Activated naive CD4-positive, alpha-beta T cell treated with anti-CD3 and anti-CD28 coated beads, Interleukin-2, amount 10 ng/mL, durations not matched to agents 7 days and 5 days (primary cell): Measurements from ENCODE around the gene BSND.
"Not testable (repeated sequence)": the region's sequence is repeated elsewhere in the genome, so short reads cannot be mapped to it uniquely, and the experiment has no call there.

Experiments used
- CTCF ChIA-PET: fragments of 350-600 bp; sonication (Branson Sonifier 250); formaldehyde crosslinking; loops from one replicate; lab custom pipeline; 2021; ENCODE audit warnings: antibody characterized with exemption; lab: Charles Lee
- DNase-seq: peaks from one replicate; pipeline ENCODE4 v3.0.0-alpha.2; 2020
- H3K27ac Mint-ChIP-seq: one replicate; pipeline ENCODE4 v1.8.0; 2021; ENCODE audit warnings: mild to moderate bottlenecking, moderate library complexity, mixed read lengths
- H3K27me3 Mint-ChIP-seq: one replicate; pipeline ENCODE4 v1.8.0; 2021; ENCODE audit warnings: mild to moderate bottlenecking, mixed read lengths
- H3K36me3 Mint-ChIP-seq: one replicate; pipeline ENCODE4 v1.8.0; 2021; ENCODE audit warnings: mixed read lengths
- H3K4me1 Mint-ChIP-seq: one replicate; pipeline ENCODE4 v1.8.0; 2021; ENCODE audit warnings: mixed read lengths
- H3K4me3 Mint-ChIP-seq: one replicate; pipeline ENCODE4 v1.8.0; 2021; ENCODE audit warnings: mild to moderate bottlenecking, moderate library complexity, mixed read lengths
- H3K9me3 Mint-ChIP-seq: one replicate; pipeline ENCODE4 v1.8.0; 2021; ENCODE audit warnings: mixed read lengths

BSND gene

DNA sequence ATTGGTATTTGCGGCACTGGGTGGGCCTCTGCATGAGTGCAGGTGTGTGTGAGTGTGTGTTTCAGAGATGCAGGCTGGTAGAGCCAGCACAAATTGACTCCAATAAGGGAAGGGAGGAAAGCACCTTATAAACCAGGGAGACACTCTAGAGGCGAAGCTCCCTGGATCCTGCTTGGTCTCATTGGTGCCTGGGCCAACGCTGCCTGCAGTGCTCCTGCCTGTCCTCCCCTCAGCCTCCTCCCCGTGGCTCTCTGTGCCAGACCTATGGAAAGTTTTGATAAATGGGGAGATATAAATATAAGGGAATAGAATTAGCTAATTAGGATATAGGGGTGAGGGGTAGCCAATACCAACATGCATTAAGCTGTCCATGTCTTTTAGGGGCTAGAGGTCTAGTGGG lies 2.6 kb downstream of the BSND start:
- peaks cover 11% of the 10 kb centered on the region for H3K4me1 Mint-ChIP-seq
- H3K4me3 Mint-ChIP-seq, result no peak overlapping the region
- H3K36me3 Mint-ChIP-seq, result no peaks in the 10 kb centered on the region
- H3K27me3 Mint-ChIP-seq, result peaks cover 35% of the 10 kb centered on the region
- no peak overlapping the region for H3K27ac Mint-ChIP-seq
- DNase-seq, result no peak
- H3K9me3 Mint-ChIP-seq, result no peaks in the 10 kb centered on the region
- CTCF ChIA-PET, result interaction anchor here (1.1 to 2.9 kb wide), 3 partner anchors 50 to 61 kb away, joined by 3 to 11 read pairs (median 4); no protein-coding TSS in a partner anchor

DNA sequence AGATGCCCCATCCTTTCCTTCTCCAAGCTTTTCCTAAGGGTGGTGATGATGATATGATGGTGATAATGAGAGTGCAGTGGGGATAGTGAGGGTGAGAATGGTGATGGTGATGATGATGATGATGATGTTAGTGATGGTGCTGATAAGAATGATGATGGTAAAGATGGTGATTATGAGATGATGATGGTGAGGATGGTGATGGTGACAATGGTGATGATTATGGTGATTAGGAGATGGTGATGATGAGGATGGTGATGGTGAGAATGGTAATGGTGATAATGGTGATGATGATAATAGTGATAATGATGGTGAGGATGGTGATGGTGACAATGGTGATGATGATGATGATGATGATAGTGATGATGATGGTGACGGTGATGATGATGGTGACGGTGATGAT lies 4.0 kb downstream of the BSND start:
- no peak for DNase-seq
- Mint-ChIP-seq H3K4me3 (no peak overlapping the region), H3K4me1 (no peaks in the 10 kb centered on the region), H3K9me3 (no peaks in the 10 kb centered on the region), H3K27ac (no peak overlapping the region), H3K27me3 (peaks cover 21% of the 10 kb centered on the region), H3K36me3 (no peaks in the 10 kb centered on the region)
- CTCF ChIA-PET, result interaction anchor here (1.0 to 1.3 kb wide), 3 partner anchors 19 to 63 kb away, joined by 3 read pairs; no protein-coding TSS in a partner anchor

DNA sequence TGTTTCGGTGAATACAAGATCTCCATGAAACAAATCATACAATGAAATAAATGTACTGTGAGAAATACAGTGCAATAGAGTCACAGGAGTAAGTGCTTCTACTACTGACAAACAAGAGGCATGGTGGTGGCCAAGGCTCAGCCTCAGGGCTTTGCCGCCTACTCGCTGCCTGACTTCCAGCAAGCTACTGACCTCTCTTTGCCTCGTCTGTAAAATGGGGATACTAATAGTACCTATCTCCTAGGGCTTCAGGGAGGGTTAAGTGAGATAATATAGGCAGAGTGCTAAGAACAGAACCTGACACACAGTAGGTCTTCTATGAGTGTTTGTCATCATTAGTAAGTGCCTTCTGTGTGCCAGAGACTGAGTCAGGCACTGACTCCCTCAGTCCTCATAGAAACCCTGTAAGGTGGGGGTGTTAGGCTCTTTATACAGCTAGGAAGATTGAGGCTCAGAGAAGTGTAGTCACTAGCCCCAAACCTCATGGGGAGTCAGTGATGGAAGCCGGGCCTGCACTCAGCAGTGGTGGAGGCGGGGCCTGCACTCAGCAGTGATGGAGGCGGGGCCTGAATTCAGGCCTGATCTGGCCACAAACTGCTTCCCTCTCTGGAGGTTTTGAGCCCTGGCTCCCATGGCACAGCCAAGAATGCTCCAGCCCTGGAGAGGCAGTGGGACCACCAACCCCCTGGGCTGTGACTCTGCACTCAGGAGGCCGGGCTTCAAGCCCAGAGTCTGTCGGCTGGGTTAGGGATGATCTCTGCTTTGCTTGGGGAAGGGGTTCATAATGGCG lies 6.8 kb downstream of the BSND start:
- Mint-ChIP-seq H3K27ac (no peak overlapping the region), H3K9me3 (no peaks in the 10 kb centered on the region), H3K4me1 (no peaks in the 10 kb centered on the region), H3K4me3 (no peak overlapping the region), H3K36me3 (no peaks in the 10 kb centered on the region), H3K27me3 (peaks cover 6% of the 10 kb centered on the region)
- DNase-seq, result no peak
- CTCF ChIA-PET, result interaction anchor here (0.7 to 1.1 kb wide), 2 partner anchors 9 to 60 kb away, joined by 4 read pairs; no protein-coding TSS in a partner anchor

DNA sequence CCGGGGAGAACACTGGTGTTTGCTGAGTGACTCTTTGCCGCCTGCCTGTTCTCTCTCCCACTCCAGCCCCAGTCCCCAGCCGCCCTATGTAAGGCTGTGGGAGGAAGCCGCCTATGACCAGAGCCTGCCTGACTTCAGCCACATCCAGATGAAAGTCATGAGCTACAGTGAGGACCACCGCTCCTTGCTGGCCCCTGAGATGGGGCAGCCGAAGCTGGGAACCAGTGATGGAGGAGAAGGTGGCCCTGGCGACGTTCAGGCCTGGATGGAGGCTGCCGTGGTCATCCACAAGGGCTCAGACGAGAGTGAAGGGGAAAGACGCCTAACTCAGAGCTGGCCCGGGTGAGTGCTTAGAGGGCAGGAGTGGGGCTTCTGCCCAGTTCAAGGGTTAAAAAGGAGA lies 8.2 kb downstream of the BSND start:
- Mint-ChIP-seq H3K4me1 (no peaks in the 10 kb centered on the region), H3K4me3 (no peak overlapping the region), H3K27ac (no peak overlapping the region), H3K27me3 (peaks cover 6% of the 10 kb centered on the region), H3K36me3 (no peaks in the 10 kb centered on the region), H3K9me3 (no peaks in the 10 kb centered on the region)
- DNase-seq, result no peak
- CTCF ChIA-PET, result interaction anchor here (0.6 kb wide), 1 partner anchor 56 kb away, joined by 3 read pairs; no protein-coding TSS in a partner anchor

DNA sequence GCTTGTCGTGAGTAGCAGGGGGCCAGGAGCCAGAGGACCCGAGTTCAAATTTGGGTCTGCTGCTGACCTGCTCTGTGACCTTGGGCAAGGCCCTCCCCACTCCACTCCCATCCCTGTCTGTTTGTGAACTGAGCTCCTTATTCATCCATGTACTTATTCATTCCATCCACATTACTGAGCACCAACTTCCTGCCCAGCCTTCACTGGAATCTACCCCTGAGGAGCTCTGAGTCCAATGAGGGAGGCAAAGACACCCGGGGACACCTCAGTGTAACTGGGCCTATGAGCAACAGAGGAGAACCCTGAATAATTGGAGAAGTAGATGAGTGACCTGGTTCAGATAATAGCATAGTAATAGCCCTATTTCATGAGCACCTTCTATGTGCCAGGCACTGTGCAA lies 8.9 kb downstream of the BSND start:
- Mint-ChIP-seq H3K36me3 (no peaks in the 10 kb centered on the region), H3K27ac (no peak overlapping the region), H3K4me1 (no peaks in the 10 kb centered on the region), H3K27me3 (peaks cover 8% of the 10 kb centered on the region), H3K4me3 (no peak overlapping the region), H3K9me3 (no peaks in the 10 kb centered on the region)
- no peak for DNase-seq
- CTCF ChIA-PET, result interaction anchor here (1.5 kb wide), 1 partner anchor 14 kb away, joined by 5 read pairs; no protein-coding TSS in a partner anchor

DNA sequence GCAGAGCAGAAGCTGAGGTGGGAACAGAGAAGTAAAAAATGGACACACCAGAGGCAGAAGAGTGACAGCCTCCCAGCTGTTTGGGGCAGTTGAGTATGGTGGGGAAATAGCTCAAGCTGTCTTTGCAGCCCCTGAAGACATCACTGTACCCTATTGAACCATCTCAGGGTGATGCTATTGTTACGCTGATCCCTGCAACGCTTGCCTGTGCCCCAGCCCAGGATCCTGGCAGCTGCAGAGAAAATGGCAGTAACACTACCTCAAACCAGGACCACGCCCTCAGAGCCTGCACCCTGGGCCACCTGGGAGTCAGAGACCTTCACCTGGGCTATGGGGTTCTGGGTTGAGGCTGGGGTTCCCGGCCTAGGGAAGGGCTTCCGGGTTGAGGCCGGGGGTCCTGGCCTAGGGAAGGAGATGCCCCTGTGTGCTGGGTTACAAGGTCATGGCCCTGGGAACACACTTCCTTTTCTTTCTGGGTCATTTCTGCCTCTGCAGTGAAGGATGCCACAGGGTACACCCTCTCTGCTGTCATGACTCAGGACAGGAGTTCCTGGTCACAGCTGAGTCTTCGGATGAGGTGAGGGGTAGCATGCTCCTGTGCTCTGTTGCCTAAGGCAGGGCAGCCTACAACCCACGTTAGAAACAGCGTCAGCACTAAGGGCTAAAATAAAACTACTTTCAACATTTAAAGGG lies 11.6 kb downstream of the BSND start:
- no peak for DNase-seq
- CTCF ChIA-PET, result interaction anchor here (1.2 to 1.4 kb wide), 4 partner anchors 12 to 327 kb away, joined by 3 to 5 read pairs (median 4); no protein-coding TSS in a partner anchor
- Mint-ChIP-seq H3K4me1 (no peaks in the 10 kb centered on the region), H3K27ac (no peak overlapping the region), H3K36me3 (no peaks in the 10 kb centered on the region), H3K9me3 (no peaks in the 10 kb centered on the region), H3K27me3 (peaks cover 26% of the 10 kb centered on the region), H3K4me3 (no peak overlapping the region)

DNA sequence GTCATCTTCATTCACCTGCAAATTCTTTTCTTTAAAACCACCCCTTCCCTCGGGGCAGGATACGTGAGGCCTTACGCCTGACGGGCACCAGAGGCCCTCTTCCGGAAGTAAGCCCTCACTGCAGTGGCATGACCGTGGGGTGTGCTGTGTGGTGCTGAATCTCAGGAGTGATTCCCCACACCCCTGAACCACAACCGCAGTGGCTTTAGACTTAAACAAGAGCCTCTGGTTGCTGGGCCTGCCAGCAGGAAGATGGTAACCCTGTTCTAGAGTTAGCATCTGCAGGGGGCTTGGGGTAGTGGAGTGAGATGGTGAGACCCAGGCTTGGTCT lies 12.1 kb downstream of the BSND start:
- Mint-ChIP-seq H3K9me3 (no peaks in the 10 kb centered on the region), H3K4me3 (no peak overlapping the region), H3K4me1 (no peaks in the 10 kb centered on the region), H3K36me3 (no peaks in the 10 kb centered on the region), H3K27me3 (peaks cover 31% of the 10 kb centered on the region), H3K27ac (no peak overlapping the region)
- CTCF ChIA-PET, result interaction anchor here (1.0 to 1.3 kb wide), 2 partner anchors 66 kb away, joined by 3 to 5 read pairs; no protein-coding TSS in a partner anchor
- DNase-seq, result no peak

DNA sequence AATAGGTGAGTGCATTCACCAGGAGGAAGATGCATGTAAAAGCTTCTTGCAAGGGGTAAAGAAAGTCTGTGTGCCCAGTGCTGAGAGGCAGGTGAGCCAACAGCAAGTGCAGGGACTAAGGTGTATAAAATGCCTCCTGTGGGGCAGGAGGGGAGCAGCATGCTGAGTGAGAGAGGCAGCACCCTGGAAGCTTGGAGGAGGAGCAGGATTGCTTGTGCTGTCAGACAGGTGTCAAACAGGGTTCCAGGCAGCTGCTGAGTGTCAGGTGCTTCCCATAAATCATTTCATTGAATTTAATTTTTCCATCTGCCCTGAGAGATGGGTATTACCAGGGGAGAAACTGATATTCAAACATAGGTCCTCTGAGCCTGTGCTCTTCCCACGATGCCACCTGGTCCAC lies 13.9 kb downstream of the BSND start:
- Mint-ChIP-seq H3K9me3 (no peaks in the 10 kb centered on the region), H3K27ac (no peak overlapping the region), H3K36me3 (no peaks in the 10 kb centered on the region), H3K27me3 (peaks cover 35% of the 10 kb centered on the region), H3K4me3 (no peak overlapping the region), H3K4me1 (no peaks in the 10 kb centered on the region)
- no peak for DNase-seq
- CTCF ChIA-PET, result no interaction called here

DNA sequence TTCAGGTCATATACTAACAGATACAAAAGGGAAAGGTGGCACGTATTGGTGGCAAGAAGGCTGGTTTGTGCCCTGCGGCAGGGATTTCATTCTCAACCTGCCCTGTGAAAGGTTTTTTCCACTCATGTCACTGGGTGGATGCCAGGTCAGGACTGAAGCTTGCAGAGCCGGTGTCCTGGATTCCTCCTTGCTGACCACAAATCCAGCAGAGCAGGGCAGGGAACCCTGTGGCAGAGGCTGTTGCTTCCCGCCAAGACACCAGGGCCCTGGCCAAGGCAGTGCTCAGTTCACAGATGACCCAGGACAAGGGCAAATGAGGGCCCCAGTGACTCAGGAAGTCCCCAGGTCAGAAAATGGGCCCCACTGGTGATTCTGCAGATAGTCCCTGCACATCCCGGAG lies 16.4 kb downstream of the BSND start:
- Mint-ChIP-seq H3K4me1 (no peaks in the 10 kb centered on the region), H3K36me3 (no peaks in the 10 kb centered on the region), H3K27me3 (peaks cover 46% of the 10 kb centered on the region), H3K4me3 (no peak overlapping the region), H3K9me3 (no peaks in the 10 kb centered on the region), H3K27ac (no peak overlapping the region)
- DNase-seq, result no peak
- CTCF ChIA-PET, result interaction anchor here (1.5 kb wide), 1 partner anchor 70 kb away, joined by 12 read pairs; no protein-coding TSS in a partner anchor

DNA sequence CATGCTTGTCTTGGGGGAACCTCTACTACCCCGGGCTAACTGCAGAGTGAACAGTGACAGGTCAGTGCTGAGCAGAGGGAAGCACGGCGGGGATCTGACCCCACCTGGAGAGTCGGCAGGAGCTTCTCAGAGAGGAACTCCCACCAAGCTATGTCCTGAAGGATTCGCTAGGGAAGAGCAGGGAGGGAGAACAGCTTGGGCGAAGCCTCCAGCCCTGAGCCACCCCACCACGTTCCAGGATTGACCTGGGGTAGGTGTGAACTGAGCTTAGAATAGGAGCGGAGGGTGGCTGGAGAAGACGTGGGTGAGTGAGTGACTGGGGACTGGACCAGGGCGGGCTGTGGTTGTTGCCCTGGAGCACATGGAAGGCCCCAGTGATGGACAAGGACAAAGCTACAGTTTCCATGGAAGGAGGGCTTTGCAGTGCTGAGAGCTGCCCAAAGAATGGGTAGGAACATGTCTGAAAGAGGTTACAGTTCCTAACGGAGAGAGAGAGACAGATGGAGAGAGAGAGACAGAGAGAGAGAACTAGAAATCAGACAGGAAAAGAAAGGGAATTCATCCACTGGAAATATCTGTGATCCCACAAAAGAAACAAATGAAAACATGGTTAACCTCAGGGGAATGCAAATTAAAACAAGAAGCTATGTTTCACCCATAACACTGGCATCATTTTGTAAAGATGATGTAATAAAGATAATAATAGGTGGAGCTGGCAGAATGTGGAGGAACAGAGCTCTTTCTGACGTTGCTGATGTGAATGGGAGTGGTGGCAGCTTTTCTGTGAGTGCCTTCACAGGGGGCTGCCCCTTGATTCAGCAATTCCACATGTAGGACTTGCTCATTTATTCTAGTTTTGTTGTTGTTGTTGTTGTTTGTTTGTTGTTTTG lies 17.2 kb downstream of the BSND start:
- CTCF ChIA-PET, result interaction anchor here (0.7 to 1.5 kb wide), 2 partner anchors 71 to 261 kb away, joined by 3 to 12 read pairs; no protein-coding TSS in a partner anchor
- no peak overlapping the region for H3K4me3 Mint-ChIP-seq
- peaks cover 53% of the 10 kb centered on the region for H3K27me3 Mint-ChIP-seq

DNA sequence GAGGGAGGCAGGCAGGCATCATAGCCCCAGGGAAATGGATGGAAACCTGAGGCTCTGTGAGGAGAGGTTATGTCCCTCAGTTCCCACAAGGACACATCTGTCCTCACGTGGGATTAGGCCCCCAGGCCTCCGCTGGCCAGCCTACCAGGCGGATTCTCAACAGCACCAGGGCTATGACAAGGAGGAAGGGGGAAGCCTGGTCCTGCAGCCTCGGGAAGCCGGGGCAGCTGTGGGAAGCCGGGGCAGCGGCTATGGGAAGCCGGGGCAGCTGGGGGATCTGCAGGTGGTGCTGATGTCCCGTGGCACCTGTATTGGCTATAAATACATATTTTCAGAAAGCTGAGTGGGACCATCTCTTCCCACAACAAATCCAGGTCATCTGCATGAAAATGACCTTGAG lies 19.7 kb downstream of the BSND start:
- H3K9me3 Mint-ChIP-seq, result no peaks in the 10 kb centered on the region
- peaks cover 56% of the 10 kb centered on the region for H3K27me3 Mint-ChIP-seq
- no peak overlapping the region for H3K27ac Mint-ChIP-seq
- DNase-seq, result no peak
- H3K36me3 Mint-ChIP-seq, result no peaks in the 10 kb centered on the region
- CTCF ChIA-PET, result interaction anchor here (2.3 kb wide), 1 partner anchor 73 kb away, joined by 6 read pairs; no protein-coding TSS in a partner anchor
- no peaks in the 10 kb centered on the region for H3K4me1 Mint-ChIP-seq
- H3K4me3 Mint-ChIP-seq, result no peak overlapping the region

More for the DNA sequence above, 17.2 kb downstream of the BSND start:
- no peak for DNase-seq
- H3K27ac Mint-ChIP-seq, result no peak overlapping the region
- H3K36me3 Mint-ChIP-seq, result no peaks in the 10 kb centered on the region
- H3K4me1 Mint-ChIP-seq, result no peaks in the 10 kb centered on the region
- no peaks in the 10 kb centered on the region for H3K9me3 Mint-ChIP-seq

DNA sequence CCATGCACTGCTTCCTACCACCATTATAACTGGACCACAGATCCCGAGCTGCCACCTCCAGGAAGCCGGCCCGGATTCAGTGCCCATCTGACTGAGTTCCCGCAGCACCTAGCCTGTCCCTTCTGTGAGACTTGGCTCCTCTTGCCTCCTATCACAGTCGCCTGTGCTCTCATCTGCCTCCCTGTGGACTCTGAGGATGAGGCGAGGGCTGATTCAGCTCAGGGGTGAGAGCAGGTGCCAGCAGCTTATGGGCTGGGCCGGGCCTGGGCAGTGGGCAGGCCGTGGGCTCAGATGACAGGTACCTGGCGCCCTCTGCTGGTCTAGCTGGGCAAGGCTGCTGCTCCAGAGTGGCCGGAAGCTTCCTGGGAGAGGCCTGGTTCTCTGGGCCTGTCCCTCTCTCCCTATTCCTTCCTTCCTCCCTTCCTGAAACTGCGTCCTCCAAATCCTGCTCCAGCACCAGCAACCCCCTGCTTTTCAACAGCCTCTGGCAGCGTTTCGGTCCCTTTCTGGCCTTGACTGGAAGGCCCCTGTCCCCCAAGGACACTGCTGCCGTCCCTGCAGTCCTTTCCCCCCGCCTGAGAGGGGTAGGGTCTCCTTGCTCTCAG lies 23.3 kb downstream of the BSND start:
- Mint-ChIP-seq H3K36me3 (no peaks in the 10 kb centered on the region), H3K27me3 (peaks cover 31% of the 10 kb centered on the region), H3K27ac (no peak overlapping the region)

DNA sequence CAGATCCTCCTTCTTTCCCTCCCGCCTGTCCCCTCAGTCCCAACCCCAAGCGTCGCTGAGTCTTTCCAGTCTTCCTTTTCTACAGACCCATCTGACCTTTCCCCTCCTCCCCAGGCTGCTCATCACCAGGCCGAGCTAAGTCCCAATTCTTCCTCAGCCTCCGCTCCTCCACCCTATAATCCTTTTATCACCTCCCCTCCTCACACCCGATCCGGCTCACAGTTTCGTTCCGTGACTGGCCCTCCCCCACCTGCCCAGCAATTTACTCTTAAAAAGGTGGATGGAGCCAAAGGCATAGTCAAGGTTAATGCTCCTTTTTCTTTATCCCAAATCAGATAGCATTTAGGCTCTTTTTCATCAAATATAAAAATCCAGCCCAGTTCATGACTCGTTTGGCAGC lies 25.4 kb downstream of the BSND start:
- H3K4me3 Mint-ChIP-seq, H3K9me3 Mint-ChIP-seq, DNase-seq, CTCF ChIA-PET, H3K4me1 Mint-ChIP-seq, H3K27ac Mint-ChIP-seq, H3K36me3 Mint-ChIP-seq: not testable (repeated sequence)
- peaks cover 20% of the 10 kb centered on the region for H3K27me3 Mint-ChIP-seq

More for the DNA sequence above, 23.3 kb downstream of the BSND start:
- peak; percentile 76 for DNase-seq
- CTCF ChIA-PET, result interaction anchor here (0.6 to 2.4 kb wide), 18 partner anchors 9 to 316 kb away, joined by 3 to 50 read pairs (median 4); no protein-coding TSS in a partner anchor
- Mint-ChIP-seq H3K4me3 (no peak overlapping the region), H3K4me1 (peaks cover 3% of the 10 kb centered on the region), H3K9me3 (no peaks in the 10 kb centered on the region)
